ENCODE results near the gene TPRG1. TPM values are rescaled to one million over a fixed set of nuclear protein-coding genes. Genes with fewer than 3 reads are reported as not detected.

TPRG1 gene
- total RNA-seq, 4 donors from 2014 or later, result 31.3 to 72.0 (median 47.0) TPM

- TF ChIP-seq CTCF (IDR thresholded peaks at IDR 0.05; ENCODE audit: low read depth), result no peak
These were observed 33.2 kb downstream of the TPRG1 start for GRCh38 chr3:189204937-189205336.

- TF ChIP-seq CTCF (IDR thresholded peaks at IDR 0.05; ENCODE audit: low read depth), result no peak
These were observed 38.5 kb downstream of the TPRG1 start for GRCh38 chr3:189210251-189210770.

GRCh38 chr3:189212681-189213080, 40.9 kb downstream of the TPRG1 start:
- TF ChIP-seq CTCF (IDR thresholded peaks at IDR 0.05; ENCODE audit: low read depth), result no peak

- TF ChIP-seq CTCF (IDR thresholded peaks at IDR 0.05; ENCODE audit: low read depth), result no peak
These were observed 42.9 kb downstream of the TPRG1 start for GRCh38 chr3:189214651-189215050.

- TF ChIP-seq CTCF (IDR thresholded peaks at IDR 0.05; ENCODE audit: low read depth), result no peak
These were observed 51.3 kb downstream of the TPRG1 start for GRCh38 chr3:189222927-189223636.

GRCh38 chr3:189225431-189225830, 53.7 kb downstream of the TPRG1 start:
- TF ChIP-seq CTCF (IDR thresholded peaks at IDR 0.05; ENCODE audit: low read depth), result no peak

- TF ChIP-seq CTCF (IDR thresholded peaks at IDR 0.05; ENCODE audit: low read depth), result no peak
These were observed 55.5 kb downstream of the TPRG1 start for GRCh38 chr3:189227249-189227648.

Data from subcutaneous adipose tissue (tissue), 4 donors.